CD1c-positive myeloid dendritic cell (primary cell): ENCODE results near the gene RECQL5.

Source experiments
- DNase-seq: peaks from one replicate; pipeline ENCODE4 v3.0.0-alpha.2; 2016; ENCODE audit errors: extremely low spot score

Gene RECQL5

GRCh38 chr17:75666959-75667790 lies at the start of gene RECQL5, which contains the start of gene SAP30BP:
Gene RECQL5, minus strand, starts transcription at chr17:75667154. Its CDS starts 597 bp downstream, at chr17:75666557.
Gene SAP30BP, plus strand, starts transcription at chr17:75667338. Its CDS starts 35 bp downstream, at chr17:75667373.
- peak; percentile 99 for DNase-seq

DNA sequence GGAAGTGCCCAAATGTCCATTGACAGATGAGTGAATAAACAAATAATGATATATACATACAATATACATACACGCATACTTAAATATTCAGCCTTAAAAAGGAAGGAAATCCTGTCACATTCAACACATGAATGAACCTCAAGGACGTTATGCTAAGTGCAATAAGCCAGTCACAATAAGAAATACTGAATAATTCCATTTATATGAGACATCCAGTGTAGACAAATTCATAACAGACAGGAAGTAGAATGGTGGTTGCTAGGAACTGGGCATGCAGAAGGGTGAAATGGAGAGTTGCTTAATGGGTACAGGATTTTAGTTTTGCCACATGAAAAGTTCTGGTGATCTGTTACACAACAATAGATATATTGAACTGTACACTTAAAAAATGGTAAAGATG lies 45.5 kb upstream of the RECQL5 start:
- no peak for DNase-seq

DNA sequence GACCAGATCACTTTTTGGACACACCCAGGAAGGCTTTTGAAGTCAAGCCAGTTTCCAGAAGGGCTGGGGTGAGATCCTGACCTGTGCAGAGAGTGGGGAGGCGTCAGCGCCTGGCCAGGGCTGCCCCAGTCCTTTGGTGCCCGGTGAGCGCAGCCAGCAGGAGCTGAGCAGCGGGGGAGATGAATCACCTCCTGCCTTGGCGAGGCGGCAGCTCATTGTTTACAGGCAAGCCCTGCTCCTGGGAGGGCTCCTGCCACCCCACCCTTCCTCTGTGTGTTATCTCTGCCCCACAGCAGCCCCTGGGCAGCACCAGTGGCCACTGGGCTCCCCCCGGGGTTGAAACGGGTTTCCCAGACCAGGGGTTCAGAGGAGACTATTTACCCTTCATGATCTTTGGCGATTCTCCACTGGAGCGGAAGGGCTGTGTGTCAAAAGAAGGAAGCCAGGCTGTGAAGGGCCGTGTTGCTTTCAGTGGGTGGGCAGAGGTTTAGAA lies 40.2 kb upstream of the RECQL5 start:
- DNase-seq: no peak

DNA sequence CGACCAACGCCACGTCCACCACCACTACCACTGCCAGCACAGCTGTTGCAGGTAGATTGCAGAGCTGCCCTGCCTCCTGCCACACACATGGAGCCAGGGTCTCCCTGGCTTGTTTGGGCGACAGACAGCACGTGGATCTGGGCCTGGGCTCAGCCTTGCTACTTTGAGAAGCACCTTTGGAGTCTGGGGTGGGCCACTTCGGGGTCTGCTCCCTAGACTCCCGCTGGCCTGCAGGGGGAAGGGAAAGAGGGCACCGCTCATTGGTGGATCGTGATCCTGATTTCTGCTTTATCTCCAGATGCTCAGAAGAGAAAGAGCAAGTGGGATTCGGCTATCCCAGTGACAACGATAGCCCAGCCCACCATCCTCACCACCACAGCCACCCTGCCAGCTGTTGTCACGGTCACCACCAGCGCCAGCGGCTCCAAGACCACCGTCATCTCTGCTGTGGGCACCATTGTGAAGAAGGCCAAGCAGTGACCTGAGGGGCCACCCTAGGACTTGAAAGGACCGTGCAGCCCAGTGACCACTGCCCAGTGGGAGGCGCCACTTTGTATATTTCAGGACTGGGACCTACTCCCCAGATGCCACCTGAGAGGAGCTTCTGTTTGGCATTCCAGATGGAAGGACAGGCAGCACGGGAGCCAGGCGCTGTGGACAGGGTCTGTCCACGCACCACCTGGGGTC lies 39.2 kb upstream of the RECQL5 start:
- DNase-seq: no peak

DNA sequence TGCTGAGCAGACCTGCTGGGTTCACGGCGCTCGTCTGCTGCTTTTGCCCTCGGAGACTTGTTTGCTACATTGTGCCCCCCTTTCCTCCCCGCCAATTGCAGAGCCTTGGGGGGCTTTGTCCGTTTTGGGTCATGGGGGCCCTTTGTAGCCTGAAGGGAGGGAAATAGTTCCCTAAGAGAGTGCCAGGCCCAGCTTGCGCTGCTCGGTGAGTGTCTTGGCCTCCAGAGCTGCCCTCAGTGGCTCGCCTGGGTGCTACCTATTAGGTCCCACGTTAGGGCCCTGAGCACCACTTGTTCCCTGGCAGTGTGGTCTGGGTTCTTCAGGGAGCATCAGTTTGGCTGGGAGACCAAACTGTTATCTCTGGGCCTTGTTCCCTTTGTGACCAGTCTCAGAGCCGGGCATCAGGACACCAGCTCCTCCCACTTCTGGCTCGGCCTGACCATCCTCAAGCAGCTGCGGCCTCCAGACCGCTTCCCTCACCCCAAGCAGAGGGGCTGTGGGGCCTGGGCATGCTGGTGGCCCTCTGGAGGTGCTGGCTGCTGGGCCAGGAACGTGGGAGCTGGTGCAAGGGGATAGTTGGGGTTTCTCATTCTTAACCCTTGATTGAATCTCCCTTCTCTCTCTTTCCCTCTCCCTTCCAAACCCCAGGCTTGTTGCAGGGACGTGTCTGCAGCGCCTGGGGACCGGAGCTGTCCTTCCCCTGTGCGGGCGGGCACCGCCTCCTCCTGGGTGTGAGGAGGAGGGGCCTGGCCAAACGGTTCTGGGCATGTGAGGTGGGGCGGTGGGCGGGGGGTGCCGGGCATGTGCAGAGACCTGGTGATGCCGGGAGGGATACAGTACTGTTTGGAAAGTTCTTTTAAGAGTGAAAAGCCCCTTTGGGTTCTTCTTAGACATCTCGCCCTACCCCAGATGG lies 38.3 kb upstream of the RECQL5 start:
- DNase-seq: no peak

DNA sequence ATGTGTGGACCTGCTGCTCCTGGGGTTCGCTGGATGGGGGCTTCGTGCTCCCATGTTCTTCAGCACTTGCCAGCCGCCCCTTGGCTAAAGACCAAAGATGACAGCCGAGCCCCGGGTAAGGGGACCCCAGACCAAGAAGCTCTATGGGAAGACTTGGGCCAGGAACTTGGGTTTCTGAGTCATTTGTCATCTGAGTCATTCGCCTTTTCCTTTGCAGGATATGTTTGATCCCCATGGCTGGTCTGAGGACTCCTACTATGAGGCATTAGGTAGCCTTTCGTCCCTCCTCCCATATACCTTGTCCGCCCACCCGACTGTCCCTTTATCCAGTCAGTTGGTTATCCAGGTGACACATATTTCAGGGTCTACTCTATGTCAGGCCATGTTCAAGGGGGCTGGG lies 36.6 kb upstream of the RECQL5 start:
- no peak for DNase-seq

- DNase-seq: no peak
These were observed 36.2 kb upstream of the RECQL5 start for GRCh38 chr17:75703191-75703590.

DNA sequence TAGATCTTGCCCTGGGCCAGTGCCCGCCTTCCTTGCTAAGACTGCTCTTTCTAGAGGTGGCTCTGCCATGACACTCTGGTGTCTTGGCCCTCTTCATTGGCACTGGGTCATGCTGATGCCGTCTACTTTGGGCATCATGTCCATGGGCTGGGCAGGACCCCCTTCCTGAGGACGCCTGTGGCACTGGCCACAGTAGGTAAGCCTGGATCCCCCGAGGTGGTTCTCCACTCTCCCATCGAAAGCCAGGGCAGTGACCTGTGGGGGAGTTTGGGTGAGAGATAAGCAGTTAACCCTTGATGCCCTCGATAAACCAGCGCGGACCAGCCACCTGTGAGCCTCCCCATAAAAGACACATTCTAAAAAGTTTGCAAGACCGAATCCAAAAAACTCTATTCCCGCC lies 34.3 kb upstream of the RECQL5 start:
- no peak for DNase-seq

- DNase-seq: no peak
These were observed 31.7 kb upstream of the RECQL5 start for GRCh38 chr17:75698659-75699058.

DNA sequence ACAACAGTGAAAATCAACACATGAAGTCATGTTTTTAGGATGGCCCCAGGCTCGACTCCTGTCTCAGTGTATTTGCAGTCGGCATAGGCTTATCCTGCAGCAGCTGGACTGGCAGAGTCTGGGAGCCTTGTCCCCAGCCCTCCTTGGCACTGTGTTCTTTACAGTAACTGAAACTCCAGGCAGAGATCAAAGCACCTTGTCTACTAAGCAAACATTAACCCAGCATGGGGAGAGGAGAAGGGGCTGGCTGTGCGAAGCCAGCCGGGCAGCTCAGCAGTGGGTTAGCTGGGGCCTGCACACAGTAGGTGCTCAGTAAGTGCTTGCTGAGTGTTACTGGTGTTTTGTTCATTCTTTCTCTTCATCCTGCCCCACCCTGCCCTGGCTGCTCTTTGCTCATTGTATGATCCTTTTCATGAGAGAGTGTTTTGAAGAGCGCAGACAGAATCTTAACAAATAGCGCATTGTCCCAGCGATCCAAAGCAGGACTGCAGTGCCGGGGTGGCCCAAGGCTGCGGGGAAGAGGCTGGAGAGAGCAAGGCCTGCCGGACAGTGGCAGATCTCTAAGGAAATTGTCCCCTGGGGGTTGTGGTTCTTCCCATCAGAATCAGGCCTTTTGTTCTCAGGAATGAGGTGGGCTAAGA lies 30.8 kb upstream of the RECQL5 start:
- no peak for DNase-seq

DNA sequence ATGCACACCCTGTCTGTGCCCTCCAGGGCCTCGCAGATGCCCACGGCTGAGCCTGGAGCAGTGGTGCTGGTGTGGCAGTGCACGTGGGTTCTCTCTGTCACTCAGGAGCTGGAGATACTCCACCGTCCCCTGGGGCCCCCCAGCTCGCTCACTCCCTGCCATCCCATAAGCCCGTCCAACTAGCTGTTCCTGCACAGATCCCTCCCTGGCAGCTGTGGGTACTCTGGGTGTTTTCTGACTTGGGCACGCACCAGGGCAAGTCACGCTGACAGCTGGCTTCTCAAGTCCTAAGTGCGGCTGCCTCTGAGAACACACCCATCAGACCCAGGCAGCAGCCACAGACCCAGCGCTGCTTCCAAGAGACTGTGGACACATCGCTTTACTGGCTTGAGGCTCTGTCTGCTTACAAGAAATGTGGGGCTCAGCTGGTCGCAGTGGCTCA lies 28.9 kb upstream of the RECQL5 start:
- DNase-seq: no peak

GRCh38 chr17:75695141-75695829 lies 28.3 kb upstream of the RECQL5 start:
- no peak for DNase-seq

- no peak for DNase-seq
These were observed 27.6 kb upstream of the RECQL5 start for GRCh38 chr17:75694536-75694935.

GRCh38 chr17:75693500-75694481 lies 26.8 kb upstream of the RECQL5 start:
- no peak for DNase-seq

DNA sequence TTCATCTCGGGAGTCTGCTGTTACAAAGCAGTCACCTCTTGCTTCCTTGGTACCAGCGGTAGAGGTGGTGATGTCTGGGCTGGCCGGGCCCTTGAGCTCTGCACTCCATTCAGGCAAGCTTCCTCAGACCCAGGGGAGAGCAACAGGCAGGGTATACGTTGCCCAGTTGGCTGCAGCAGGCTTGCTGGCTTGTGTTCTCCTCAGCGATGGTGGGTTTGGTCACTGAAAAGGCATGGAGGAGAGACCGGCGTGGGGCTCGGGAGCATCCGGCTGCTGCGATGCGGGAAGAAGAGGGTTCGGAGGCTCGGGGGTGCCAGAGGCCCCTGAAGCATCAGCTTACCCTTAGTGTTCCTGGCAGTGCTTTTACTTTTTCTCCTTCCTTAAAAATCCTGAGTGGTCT lies 26.0 kb upstream of the RECQL5 start:
- no peak for DNase-seq

DNA sequence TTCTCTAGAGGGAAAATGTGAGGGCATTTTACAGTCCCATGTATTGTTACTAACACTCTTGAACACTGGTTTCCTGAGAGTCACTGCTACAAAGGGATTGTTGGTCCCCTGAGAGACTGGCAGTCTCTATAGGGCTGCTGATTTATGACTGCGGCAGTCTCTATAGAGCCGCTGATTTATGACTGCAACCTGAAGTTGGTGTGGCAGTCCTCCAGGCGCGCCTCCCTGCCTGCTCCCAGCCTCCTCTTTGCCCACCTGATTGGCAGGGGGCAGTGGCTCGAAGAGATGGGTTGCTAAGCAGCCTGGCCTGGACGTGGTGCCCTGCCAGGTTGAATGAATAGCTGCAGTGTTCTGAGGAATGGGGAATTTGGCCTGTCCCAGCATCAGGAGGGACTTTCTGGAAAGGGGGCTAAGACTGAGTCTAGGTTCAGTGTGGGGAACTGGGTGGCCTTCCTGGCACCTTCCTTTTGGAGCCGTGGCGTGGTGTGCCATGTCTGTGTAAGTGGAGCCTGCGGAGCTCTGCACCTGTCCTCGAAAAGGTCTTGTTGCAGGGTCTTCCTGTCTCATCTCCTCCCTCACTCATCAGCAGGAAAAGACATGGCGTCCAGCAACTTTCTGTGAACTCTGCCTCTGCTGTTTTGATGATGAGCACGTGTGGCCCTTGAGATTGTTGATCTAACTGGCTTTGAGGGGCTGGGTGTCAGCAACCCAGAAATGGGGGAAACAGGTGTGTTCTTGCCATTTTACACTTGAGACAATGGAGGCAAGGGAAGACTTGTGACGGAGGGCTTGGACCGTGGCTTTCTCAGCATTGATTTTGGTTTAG lies 25.1 kb upstream of the RECQL5 start:
- no peak for DNase-seq

DNA sequence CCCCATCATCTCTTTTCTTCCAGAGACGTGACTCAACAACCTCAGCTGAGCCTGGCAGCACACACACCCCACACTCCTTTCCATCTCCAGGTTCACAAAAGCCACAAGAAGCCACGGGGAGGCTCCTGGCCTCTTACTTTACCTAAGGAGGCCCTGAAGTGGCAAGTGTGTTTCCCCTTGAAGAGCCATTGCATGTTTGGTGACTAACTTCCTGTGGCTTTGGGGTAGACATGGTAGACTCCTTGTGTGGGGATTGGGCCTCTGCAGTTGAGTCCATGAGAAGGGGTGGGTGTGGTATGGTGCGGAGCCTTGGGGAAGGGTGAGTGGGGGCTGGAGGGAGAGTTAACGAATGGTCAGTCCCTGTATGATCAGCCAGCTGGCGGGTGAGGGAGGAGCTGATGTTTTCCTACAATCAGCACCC lies 24.4 kb upstream of the RECQL5 start:
- DNase-seq: no peak

DNA sequence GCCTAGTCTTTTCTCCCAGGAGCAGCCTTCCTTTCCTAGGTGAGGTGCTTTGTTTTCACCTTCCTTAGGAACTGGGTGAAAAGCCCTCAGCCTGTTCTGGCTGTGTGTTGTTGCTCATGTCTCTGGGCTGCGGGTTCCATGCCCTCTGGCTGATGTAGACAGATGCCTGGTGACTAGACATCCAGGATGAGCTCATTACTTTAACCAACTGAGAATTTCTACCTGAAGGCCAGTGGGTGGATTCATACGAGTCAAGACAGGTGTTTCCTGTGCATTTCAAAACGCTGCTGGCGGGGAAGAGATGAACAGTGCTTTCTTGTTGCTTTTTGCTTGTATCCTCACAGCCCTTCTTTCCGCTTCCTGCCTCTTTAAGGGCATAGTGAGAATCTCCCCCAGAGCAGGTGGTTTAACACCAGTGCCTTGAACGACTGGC lies 22.5 kb upstream of the RECQL5 start:
- DNase-seq: no peak
